H9 (cell line): ENCODE measurements around the gene GALNT9. TPM values are rescaled to one million over a fixed set of nuclear protein-coding genes. Genes with fewer than 3 reads are reported as not detected.
"Not testable (repeated sequence)": the region's sequence is repeated elsewhere in the genome, so short reads cannot be mapped to it uniquely, and the experiment has no call there.

Experiments
- DNase-seq: peaks from one replicate; pipeline ENCODE4 v3.0.0-alpha.2; 2017
- H2AFZ ChIP-seq: one replicate; pipeline ENCODE4 v1.6.1; 2013; ENCODE audit warnings: mild to moderate bottlenecking, low read length, control low read depth, moderate library complexity
- H2AK5ac ChIP-seq: 2 replicates; pipeline ENCODE4 v1.6.1; 2013; ENCODE audit warnings: low read length, control low read depth, mixed read lengths; ENCODE audit not compliant: insufficient read length
- H2BK120ac ChIP-seq: one replicate; pipeline ENCODE4 v1.6.1; 2013; ENCODE audit warnings: low read depth, mild to moderate bottlenecking, low read length, control low read depth, inconsistent platforms; ENCODE audit not compliant: poor library complexity, severe bottlenecking
- H2BK12ac ChIP-seq: 2 replicates; pipeline ENCODE4 v1.6.1; 2013; ENCODE audit warnings: low read length, control low read depth, mixed read lengths, low read depth; ENCODE audit not compliant: insufficient read length
- H2BK15ac ChIP-seq: 2 replicates; pipeline ENCODE4 v1.6.1; 2013; ENCODE audit warnings: low read depth, low read length, control low read depth
- H2BK20ac ChIP-seq: one replicate; pipeline ENCODE4 v1.6.1; 2013; ENCODE audit warnings: low read depth, mild to moderate bottlenecking, low read length, control low read depth, inconsistent platforms; ENCODE audit not compliant: poor library complexity, severe bottlenecking
- H2BK5ac ChIP-seq: 2 replicates; pipeline ENCODE4 v1.6.1; 2013; ENCODE audit warnings: low read length, control low read depth, mixed read lengths; ENCODE audit not compliant: insufficient read length
- H3K14ac ChIP-seq: 2 replicates; pipeline ENCODE4 v1.6.1; 2013; ENCODE audit warnings: low read length, control low read depth; ENCODE audit not compliant: insufficient read depth
- H3K18ac ChIP-seq: 2 replicates; pipeline ENCODE4 v1.6.1; 2013; ENCODE audit warnings: low read depth, mild to moderate bottlenecking, mixed read lengths, low read length, control low read depth; ENCODE audit not compliant: insufficient read length
- H3K23ac ChIP-seq: 2 replicates; pipeline ENCODE4 v1.6.1; 2013; ENCODE audit warnings: low read length, control low read depth, mixed read lengths, low read depth; ENCODE audit not compliant: insufficient read length
- H3K23me2 ChIP-seq: 2 replicates; pipeline ENCODE4 v1.6.1; 2013; ENCODE audit warnings: low read depth, mild to moderate bottlenecking, mixed read lengths, low read length, control low read depth; ENCODE audit not compliant: insufficient read length, poor library complexity, severe bottlenecking
- H3K27ac ChIP-seq: 2 replicates; pipeline ENCODE4 v1.5.1; 2013; ENCODE audit warnings: low read length, control low read depth, mixed read lengths, low read depth; ENCODE audit not compliant: insufficient read length
- H3K27me3 ChIP-seq: 2 replicates; pipeline ENCODE4 v1.6.1; 2013; ENCODE audit warnings: low read length, control low read depth, inconsistent platforms; ENCODE audit not compliant: insufficient read depth
- H3K4ac ChIP-seq: 2 replicates; pipeline ENCODE4 v1.6.1; 2013; ENCODE audit warnings: low read depth, mild to moderate bottlenecking, control low read depth, inconsistent platforms, low read length, moderate library complexity
- H3K4me1 ChIP-seq: 2 replicates; pipeline ENCODE4 v1.6.1; 2013; ENCODE audit warnings: low read length, control low read depth, inconsistent platforms; ENCODE audit not compliant: insufficient read depth
- H3K4me2 ChIP-seq: 2 replicates; pipeline ENCODE4 v1.6.1; 2013; ENCODE audit warnings: low read length, control low read depth, mixed read lengths; ENCODE audit not compliant: insufficient read length, insufficient read depth
- H3K56ac ChIP-seq: 2 replicates; pipeline ENCODE4 v1.6.1; 2013; ENCODE audit warnings: low read depth, mild to moderate bottlenecking, mixed read lengths, low read length, control low read depth; ENCODE audit not compliant: insufficient read length
- H3K79me1 ChIP-seq: 2 replicates; pipeline ENCODE4 v1.6.1; 2013; ENCODE audit warnings: low read depth, mild to moderate bottlenecking, moderate library complexity, low read length, control low read depth, inconsistent platforms; ENCODE audit not compliant: insufficient read depth, poor library complexity, severe bottlenecking
- H3K79me2 ChIP-seq: 2 replicates; pipeline ENCODE4 v1.6.1; 2013; ENCODE audit warnings: low read length, control low read depth, inconsistent platforms; ENCODE audit not compliant: insufficient read depth
- H3K9ac ChIP-seq: 2 replicates; pipeline ENCODE4 v1.6.1; 2013; ENCODE audit warnings: low read length, control low read depth, mixed read lengths; ENCODE audit not compliant: insufficient read length; ENCODE audit errors: extremely low read depth
- H3K9me3 ChIP-seq: one replicate; pipeline ENCODE4 v1.6.1; 2013; ENCODE audit warnings: low read depth, low read length, inconsistent platforms; ENCODE audit not compliant: control insufficient read depth
- H3T11ph ChIP-seq: one replicate; pipeline ENCODE4 v1.6.1; 2013; ENCODE audit warnings: mild to moderate bottlenecking, low read length, control low read depth, inconsistent platforms
- H4K20me1 ChIP-seq: one replicate; pipeline ENCODE4 v1.6.1; 2013; ENCODE audit not compliant: control insufficient read depth, insufficient read length, insufficient read depth
- H4K5ac ChIP-seq: 2 replicates; pipeline ENCODE4 v1.6.1; 2013; ENCODE audit warnings: low read depth, mild to moderate bottlenecking, mixed read lengths, low read length, control low read depth; ENCODE audit not compliant: insufficient read length
- H4K8ac ChIP-seq: replicated peaks from 2 replicates; pipeline ENCODE4 v1.6.1; 2013; ENCODE audit warnings: low read length, control low read depth, mixed read lengths, low read depth; ENCODE audit not compliant: insufficient read length
- H4K91ac ChIP-seq: 2 replicates; pipeline ENCODE4 v1.6.1; 2013; ENCODE audit warnings: low read depth, mild to moderate bottlenecking, moderate library complexity, mixed read lengths, low read length, control low read depth; ENCODE audit not compliant: insufficient read length
- H3K27ac Mint-ChIP-seq, 3 experiments: 2 replicates in 2 of 3; 3 replicates in 1 of 3; pipeline ENCODE4 v1.8.0; 2020 to 2021; ENCODE audit warnings: mixed read lengths in 3 of 3, mild to moderate bottlenecking in 1 of 3, moderate library complexity in 1 of 3
- H3K27me3 Mint-ChIP-seq: 2 replicates; pipeline ENCODE4 v1.8.0; 2021; ENCODE audit warnings: low read depth, mild to moderate bottlenecking, moderate library complexity, mixed read lengths
- H3K36me3 Mint-ChIP-seq, 3 experiments: 2 replicates in 2 of 3; 3 replicates in 1 of 3; pipeline ENCODE4 v1.8.0; 2020 to 2021; ENCODE audit warnings: low read depth in 3 of 3, mixed read lengths in 3 of 3; ENCODE audit not compliant: insufficient read depth in 1 of 3
- H3K4me1 Mint-ChIP-seq, 2 experiments: 2 replicates each; pipeline ENCODE4 v1.8.0; 2020; ENCODE audit warnings: mixed read lengths in 2 of 2
- H3K4me3 Mint-ChIP-seq, 2 experiments: 2 replicates in 1 of 2; 3 replicates in 1 of 2; pipeline ENCODE4 v1.8.0; 2020 to 2021; ENCODE audit warnings: mild to moderate bottlenecking in 2 of 2, mixed read lengths in 2 of 2, moderate library complexity in 1 of 2
- H3K9me3 Mint-ChIP-seq, 2 experiments: 2 replicates in 1 of 2; 3 replicates in 1 of 2; pipeline ENCODE4 v1.8.0; 2020; ENCODE audit warnings: mild to moderate bottlenecking in 2 of 2, mixed read lengths in 2 of 2, moderate library complexity in 1 of 2
- CTCF ChIP-seq: fragments of 200-600 bp; sonication (generic); conservative IDR thresholded peaks from 3 replicates; pipeline ENCODE4 v1.8.0; 2021; ENCODE audit warnings: antibody characterized with exemption, mild to moderate bottlenecking
- WGBS: extraction: QIAGEN DNeasy Blood & Tissue Kit; methylation state at CpG from one replicate; pipeline ENCODE4 v1.1.7; 2013; ENCODE audit warnings: missing lambda C conversion rate, low lambda C conversion rate, mixed read lengths; ENCODE audit not compliant: insufficient read length; ENCODE audit errors: extremely low coverage; 5-methylcytosine and 5-hydroxymethylcytosine counted together
- total RNA-seq: library from RNA; stranded (reverse); gene quantifications from 2 replicates; pipeline ENCODE4 v1.2.1, GENCODE V29; 2021

The GALNT9 gene
- total RNA-seq, 1 experiment from 2014 or later: 0.35 TPM

- Histone ChIP-seq H3K23me2 (no peaks in the 10 kb centered on the region), H3K56ac (no peak overlapping the region), H2AFZ (no peak overlapping the region), H3K79me2 (no peaks in the 10 kb centered on the region), H3K9ac (no peak overlapping the region), H4K5ac (no peak overlapping the region), H4K20me1 (no peaks in the 10 kb centered on the region), H3K9me3 (no peaks in the 10 kb centered on the region), H3K4ac (no peak overlapping the region), H3K27me3 (no peaks in the 10 kb centered on the region), H3K4me1 (no peaks in the 10 kb centered on the region), H3K4me2 (no peak overlapping the region), H2BK120ac (no peak overlapping the region), H2AK5ac (no peak overlapping the region), H2BK12ac (no peak overlapping the region), H2BK5ac (no peak overlapping the region), H3K18ac (no peak overlapping the region), H4K91ac (no peak overlapping the region), H2BK20ac (no peak overlapping the region), H2BK15ac (no peak overlapping the region), H4K8ac (no peak overlapping the region), H3K14ac (no peak overlapping the region), H3T11ph (no peak overlapping the region), H3K79me1 (no peaks in the 10 kb centered on the region), H3K27ac (no peak overlapping the region), H3K23ac (no peak overlapping the region)
- Mint-ChIP-seq H3K4me1 (no peaks in the 10 kb centered on the region), H3K4me3 (no peak overlapping the region), H3K36me3 (peaks cover 13 to 22% (median 20%) of the 10 kb centered on the region in 3 experiments), H3K27me3 (peaks cover 5% of the 10 kb centered on the region), H3K27ac (no peak overlapping the region), H3K9me3 (no peaks in the 10 kb centered on the region)
- no peak for TF ChIP-seq CTCF
- WGBS: no CpG with 5 or more reads among the region's 6 CpGs
- DNase-seq: no peak
Measured at GRCh38 chr12:132150780-132151144, 178.6 kb downstream of the GALNT9 start.

- H4K5ac ChIP-seq, H3K79me1 ChIP-seq, H3K4me1 ChIP-seq, H4K91ac ChIP-seq, H2BK5ac ChIP-seq, H3K9me3 ChIP-seq, H2BK15ac ChIP-seq, H3K9ac ChIP-seq, H2AK5ac ChIP-seq, H3K9me3 Mint-ChIP-seq, DNase-seq, H3K14ac ChIP-seq, H3K4me1 Mint-ChIP-seq, H2AFZ ChIP-seq, H3K4ac ChIP-seq, H2BK120ac ChIP-seq, H3K27ac ChIP-seq, H3K27me3 ChIP-seq, H3K23ac ChIP-seq, H3K79me2 ChIP-seq, H4K8ac ChIP-seq, H2BK20ac ChIP-seq, H3K27ac Mint-ChIP-seq, H3T11ph ChIP-seq, H3K18ac ChIP-seq, H3K56ac ChIP-seq, H3K4me2 ChIP-seq, H3K27me3 Mint-ChIP-seq, H3K23me2 ChIP-seq, H4K20me1 ChIP-seq, H2BK12ac ChIP-seq, H3K4me3 Mint-ChIP-seq: not testable (repeated sequence)
- WGBS: no CpG with 5 or more reads among the region's 32 CpGs
- peaks cover 16 to 24% (median 22%) of the 10 kb centered on the region in 3 experiments for H3K36me3 Mint-ChIP-seq
Measured at GRCh38 chr12:132149526-132149925, 179.9 kb downstream of the GALNT9 start.
